ENCODE measurements around the gene PSMD14. TPM values are rescaled to one million over a fixed set of nuclear protein-coding genes. Genes with fewer than 3 reads are reported as not detected.
"Not testable (repeated sequence)": the region's sequence is repeated elsewhere in the genome, so short reads cannot be mapped to it uniquely, and the experiment has no call there.

Gene PSMD14
- total RNA-seq, 1 donor from 2014 or later, result 55.2 TPM

DNA sequence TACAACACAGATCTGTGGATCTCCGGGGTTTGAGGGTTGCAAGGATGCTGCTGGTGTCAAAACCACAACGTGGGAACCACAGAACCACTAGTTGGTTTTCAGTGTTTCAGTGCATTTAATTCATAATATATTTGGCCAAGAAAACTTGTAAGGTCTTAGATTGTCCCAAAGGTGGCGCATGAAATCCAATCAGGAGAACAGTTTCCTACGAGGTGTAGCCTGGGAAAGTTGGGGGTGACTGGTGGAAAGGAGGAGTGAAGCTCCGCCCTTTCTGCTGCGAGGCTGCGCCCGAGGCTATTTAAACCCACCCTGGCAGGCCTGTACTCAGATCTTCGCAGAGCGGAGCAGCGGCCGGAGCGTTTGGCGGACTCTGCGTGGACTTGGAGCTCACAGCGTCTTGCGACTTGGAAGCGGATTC, 27.3 kb upstream of the PSMD14 start:
- not testable (repeated sequence) for H3K4me1 Mint-ChIP-seq (ENCODE audit: low read depth); H3K36me3 Mint-ChIP-seq (ENCODE audit: insufficient read depth); H3K27me3 Mint-ChIP-seq; H3K4me3 Mint-ChIP-seq (ENCODE audit: low read depth); H3K27ac Mint-ChIP-seq; H3K9me3 Mint-ChIP-seq (ENCODE audit: low read depth)
- TF ChIP-seq, protein P1, sequence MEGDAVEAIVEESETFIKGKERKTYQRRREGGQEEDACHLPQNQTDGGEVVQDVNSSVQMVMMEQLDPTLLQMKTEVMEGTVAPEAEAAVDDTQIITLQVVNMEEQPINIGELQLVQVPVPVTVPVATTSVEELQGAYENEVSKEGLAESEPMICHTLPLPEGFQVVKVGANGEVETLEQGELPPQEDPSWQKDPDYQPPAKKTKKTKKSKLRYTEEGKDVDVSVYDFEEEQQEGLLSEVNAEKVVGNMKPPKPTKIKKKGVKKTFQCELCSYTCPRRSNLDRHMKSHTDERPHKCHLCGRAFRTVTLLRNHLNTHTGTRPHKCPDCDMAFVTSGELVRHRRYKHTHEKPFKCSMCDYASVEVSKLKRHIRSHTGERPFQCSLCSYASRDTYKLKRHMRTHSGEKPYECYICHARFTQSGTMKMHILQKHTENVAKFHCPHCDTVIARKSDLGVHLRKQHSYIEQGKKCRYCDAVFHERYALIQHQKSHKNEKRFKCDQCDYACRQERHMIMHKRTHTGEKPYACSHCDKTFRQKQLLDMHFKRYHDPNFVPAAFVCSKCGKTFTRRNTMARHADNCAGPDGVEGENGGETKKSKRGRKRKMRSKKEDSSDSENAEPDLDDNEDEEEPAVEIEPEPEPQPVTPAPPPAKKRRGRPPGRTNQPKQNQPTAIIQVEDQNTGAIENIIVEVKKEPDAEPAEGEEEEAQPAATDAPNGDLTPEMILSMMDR (IDR thresholded peaks at IDR 0.05; ENCODE audit: unreplicated experiment), result peak; percentile 14
- peak; percentile 55 for DNase-seq (ENCODE audit: low spot score, unreplicated experiment)

DNA sequence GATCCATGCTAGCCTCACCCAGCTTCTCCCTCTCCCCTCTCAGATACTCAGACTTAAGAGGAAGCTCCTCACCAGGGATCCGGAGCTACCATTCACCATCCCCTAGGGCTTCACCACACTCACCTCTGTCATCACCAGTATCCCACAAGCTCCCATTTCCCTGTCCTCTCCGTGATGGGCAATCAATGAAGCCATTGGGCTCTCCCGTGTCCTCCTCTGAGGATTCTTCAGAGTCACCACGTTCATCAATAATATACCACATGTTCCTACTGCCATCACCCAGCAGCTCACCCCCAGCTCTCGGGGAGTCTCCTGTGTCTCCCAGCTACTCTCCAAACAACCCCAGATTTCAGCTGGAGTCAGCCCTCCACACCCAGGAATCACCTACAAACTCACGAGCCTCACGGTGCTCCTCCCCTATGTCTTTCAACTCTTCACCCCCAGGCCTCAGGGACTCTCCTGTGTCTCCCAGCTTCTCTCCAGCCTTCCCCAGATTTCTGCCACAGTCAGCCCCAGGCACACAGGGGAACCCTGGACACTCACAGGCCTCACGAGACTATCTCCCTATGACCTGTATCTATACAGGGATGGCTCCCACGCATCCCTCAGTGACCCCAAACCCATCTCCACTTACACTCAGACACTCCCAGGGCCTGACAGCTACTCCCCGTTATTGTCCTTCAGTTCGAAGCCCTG, 26.5 kb upstream of the PSMD14 start:
- not testable (repeated sequence) for H3K36me3 Mint-ChIP-seq (ENCODE audit: insufficient read depth)
- DNase-seq (ENCODE audit: low spot score, unreplicated experiment), result peak; percentile 15

DNA sequence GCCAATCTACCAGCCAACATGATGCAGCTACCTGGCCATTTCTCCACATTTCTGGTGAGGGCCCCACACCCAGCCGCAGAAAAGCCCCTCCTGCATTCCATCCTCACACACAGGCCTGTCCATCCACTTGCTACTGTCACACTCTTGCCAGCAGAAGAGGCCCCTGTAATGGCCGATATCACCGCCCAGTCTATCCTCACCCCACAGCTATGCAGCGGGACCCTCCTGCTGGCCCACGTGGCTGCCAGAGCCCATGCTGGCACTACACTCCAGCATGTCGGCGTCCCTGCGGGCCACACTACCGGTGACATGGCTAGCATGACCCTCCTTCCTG, 25.9 kb upstream of the PSMD14 start:
- H3K27ac Mint-ChIP-seq; H3K27me3 Mint-ChIP-seq; H3K36me3 Mint-ChIP-seq (ENCODE audit: insufficient read depth): not testable (repeated sequence)

More for the DNA sequence above, 26.5 kb upstream of the PSMD14 start:
- not testable (repeated sequence) for H3K4me3 Mint-ChIP-seq (ENCODE audit: low read depth); H3K27me3 Mint-ChIP-seq; H3K27ac Mint-ChIP-seq; H3K9me3 Mint-ChIP-seq (ENCODE audit: low read depth); H3K4me1 Mint-ChIP-seq (ENCODE audit: low read depth)

DNA sequence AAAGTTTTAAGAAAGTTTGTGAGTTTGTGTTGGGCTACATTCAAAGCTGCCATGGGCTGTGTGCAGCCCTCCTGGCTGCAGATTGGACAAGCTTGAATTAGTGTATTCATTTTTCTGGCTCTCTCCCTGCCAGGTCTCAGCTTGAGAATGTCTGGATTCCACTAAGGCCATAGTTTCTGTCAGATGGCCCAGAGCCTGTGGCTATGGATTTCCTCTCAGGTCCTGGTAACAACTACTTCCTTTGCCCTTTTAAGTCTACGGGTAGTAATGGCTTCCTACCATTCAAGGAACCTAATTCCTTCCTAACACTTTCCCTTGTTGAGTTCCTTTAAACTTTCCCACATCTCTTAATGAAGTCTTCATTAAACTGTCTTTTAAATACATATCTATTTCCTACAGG, 24.3 kb upstream of the PSMD14 start:
- H3K9me3 Mint-ChIP-seq (ENCODE audit: low read depth), result peaks cover 9% of the 10 kb centered on the region
- no peaks in the 10 kb centered on the region for H3K4me1 Mint-ChIP-seq (ENCODE audit: low read depth)
- peaks cover under 1% of the 10 kb centered on the region for H3K27me3 Mint-ChIP-seq
- H3K36me3 Mint-ChIP-seq (ENCODE audit: insufficient read depth), result no peaks in the 10 kb centered on the region
- TF ChIP-seq, protein P1 (IDR thresholded peaks at IDR 0.05; ENCODE audit: unreplicated experiment), result no peak
- no peak for DNase-seq (ENCODE audit: low spot score, unreplicated experiment)
- H3K27ac Mint-ChIP-seq, result no peak overlapping the region
- H3K4me3 Mint-ChIP-seq (ENCODE audit: low read depth), result no peak overlapping the region

More for the DNA sequence above, 25.9 kb upstream of the PSMD14 start:
- H3K4me1 Mint-ChIP-seq (ENCODE audit: low read depth); H3K9me3 Mint-ChIP-seq (ENCODE audit: low read depth); DNase-seq (ENCODE audit: low spot score, unreplicated experiment); H3K4me3 Mint-ChIP-seq (ENCODE audit: low read depth): not testable (repeated sequence)

DNA sequence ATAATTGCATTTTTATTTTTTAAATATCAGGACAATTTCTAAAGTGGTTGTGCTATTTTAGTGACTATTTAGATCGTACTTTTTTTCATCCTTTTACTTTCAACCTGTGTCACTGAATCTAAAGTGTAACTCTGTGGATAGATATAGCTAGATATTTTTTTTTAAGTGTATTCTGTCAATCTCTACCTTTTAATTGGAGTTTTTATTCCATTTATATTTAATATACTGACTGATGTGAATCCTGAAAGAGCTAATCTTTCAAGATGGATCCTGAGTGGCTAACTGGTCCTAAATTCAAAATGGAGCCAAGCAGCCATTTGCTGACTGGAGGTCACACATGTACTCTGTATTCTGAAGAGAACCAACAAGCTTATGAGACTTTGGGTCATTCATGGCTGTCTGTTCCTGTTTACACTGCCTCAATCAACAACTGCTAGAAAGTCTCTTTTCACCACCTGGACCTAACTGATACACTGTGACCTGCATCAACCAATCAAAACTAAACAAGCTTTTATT, 4.6 kb upstream of the PSMD14 start:
- TF ChIP-seq, protein P1 (IDR thresholded peaks at IDR 0.05; ENCODE audit: unreplicated experiment), result no peak
- Mint-ChIP-seq H3K27me3 (no peaks in the 10 kb centered on the region), H3K36me3 (ENCODE audit: insufficient read depth) (no peaks in the 10 kb centered on the region), H3K4me3 (ENCODE audit: low read depth) (no peak overlapping the region), H3K27ac (no peak overlapping the region), H3K4me1 (ENCODE audit: low read depth) (peaks cover 1% of the 10 kb centered on the region), H3K9me3 (ENCODE audit: low read depth) (peaks cover 6% of the 10 kb centered on the region)
- no peak for DNase-seq (ENCODE audit: low spot score, unreplicated experiment)

DNA sequence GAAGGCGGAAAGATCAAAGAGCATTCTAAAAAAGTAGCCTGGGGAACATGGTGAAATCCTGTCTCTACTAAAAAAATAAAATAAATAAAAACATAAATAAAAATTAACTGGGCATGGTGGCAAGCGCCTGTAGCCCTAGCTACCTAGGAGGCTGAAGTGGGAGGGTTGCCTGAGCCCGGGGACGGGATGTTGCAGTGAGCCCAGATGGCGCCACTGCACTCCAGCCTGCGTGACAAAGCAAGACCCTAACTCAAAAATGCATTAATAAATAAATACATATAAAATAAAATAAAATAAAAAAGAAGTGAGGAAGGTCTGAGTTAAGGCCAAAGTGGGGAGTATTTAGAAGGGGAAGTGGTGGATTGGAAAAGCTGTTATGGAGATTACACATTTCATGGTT, 1.3 kb upstream of the PSMD14 start:
- DNase-seq (ENCODE audit: low spot score, unreplicated experiment), result no peak
- Mint-ChIP-seq H3K36me3 (ENCODE audit: insufficient read depth) (peaks cover 1% of the 10 kb centered on the region), H3K27ac (no peak overlapping the region), H3K4me3 (ENCODE audit: low read depth) (peak overlapping the region; percentile 96), H3K27me3 (no peaks in the 10 kb centered on the region), H3K9me3 (ENCODE audit: low read depth) (peaks cover 6% of the 10 kb centered on the region), H3K4me1 (ENCODE audit: low read depth) (peaks cover 8% of the 10 kb centered on the region)
- TF ChIP-seq, protein P1 (IDR thresholded peaks at IDR 0.05; ENCODE audit: unreplicated experiment), result no peak

All from progenitor cell of endocrine pancreas (in vitro differentiated cells).